ENCODE measurements around the gene SPP2.

DNA sequence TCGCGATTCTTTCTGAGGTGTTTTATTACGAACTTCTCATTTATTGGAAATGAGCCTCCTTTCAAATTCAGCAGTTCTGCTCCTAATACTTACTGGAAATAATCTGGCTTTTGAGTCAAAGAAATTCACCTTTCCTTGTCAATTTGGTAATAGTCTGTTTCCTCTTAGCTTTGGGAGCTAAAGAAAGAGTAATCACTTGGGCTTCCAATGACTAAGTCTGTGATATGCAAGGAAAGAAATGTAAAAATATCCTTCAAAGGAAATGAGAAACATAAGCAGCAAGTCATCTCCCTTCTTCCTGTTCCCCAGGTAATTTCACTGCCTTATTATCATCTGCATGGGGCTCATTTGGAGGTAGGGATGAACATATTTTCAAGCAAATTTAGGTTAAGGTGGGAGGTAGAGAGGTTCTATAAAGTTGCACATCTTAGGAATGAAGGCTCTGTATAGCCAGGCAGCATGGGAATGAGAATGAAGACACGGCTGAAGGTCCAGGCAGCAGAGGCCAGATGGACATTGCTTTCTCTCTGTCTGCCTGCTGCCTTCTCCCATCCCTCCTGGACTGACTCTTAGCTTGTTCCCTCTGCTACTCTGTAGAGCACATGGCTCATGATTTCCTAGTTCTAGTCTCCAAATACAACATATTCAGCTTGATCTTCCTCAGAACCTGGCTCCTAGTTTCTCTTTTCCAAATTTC is 1.0 kb downstream of the SPP2 start:
- TF ChIP-seq POLR2A (IDR thresholded peaks at IDR 0.05; ENCODE audit: control extremely low read depth in 1 of 2, low read depth in 2 of 2, low read length in 2 of 2) (no peak), POLR2AphosphoS5 (IDR thresholded peaks at IDR 0.05; ENCODE audit: low read depth, low read length) (no peak)
- TF ChIP-seq, protein P1, sequence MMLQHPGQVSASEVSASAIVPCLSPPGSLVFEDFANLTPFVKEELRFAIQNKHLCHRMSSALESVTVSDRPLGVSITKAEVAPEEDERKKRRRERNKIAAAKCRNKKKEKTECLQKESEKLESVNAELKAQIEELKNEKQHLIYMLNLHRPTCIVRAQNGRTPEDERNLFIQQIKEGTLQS (IDR thresholded peaks at IDR 0.05; ENCODE audit: insufficient read depth, low read depth, low read length): no peak
- TF ChIP-seq, protein P2, sequence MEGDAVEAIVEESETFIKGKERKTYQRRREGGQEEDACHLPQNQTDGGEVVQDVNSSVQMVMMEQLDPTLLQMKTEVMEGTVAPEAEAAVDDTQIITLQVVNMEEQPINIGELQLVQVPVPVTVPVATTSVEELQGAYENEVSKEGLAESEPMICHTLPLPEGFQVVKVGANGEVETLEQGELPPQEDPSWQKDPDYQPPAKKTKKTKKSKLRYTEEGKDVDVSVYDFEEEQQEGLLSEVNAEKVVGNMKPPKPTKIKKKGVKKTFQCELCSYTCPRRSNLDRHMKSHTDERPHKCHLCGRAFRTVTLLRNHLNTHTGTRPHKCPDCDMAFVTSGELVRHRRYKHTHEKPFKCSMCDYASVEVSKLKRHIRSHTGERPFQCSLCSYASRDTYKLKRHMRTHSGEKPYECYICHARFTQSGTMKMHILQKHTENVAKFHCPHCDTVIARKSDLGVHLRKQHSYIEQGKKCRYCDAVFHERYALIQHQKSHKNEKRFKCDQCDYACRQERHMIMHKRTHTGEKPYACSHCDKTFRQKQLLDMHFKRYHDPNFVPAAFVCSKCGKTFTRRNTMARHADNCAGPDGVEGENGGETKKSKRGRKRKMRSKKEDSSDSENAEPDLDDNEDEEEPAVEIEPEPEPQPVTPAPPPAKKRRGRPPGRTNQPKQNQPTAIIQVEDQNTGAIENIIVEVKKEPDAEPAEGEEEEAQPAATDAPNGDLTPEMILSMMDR (IDR thresholded peaks at IDR 0.05; ENCODE audit: control extremely low read depth in 1 of 3, insufficient read depth in 1 of 3, low read depth in 1 of 3, low read length in 3 of 3): no peak

Data from H1 (cell line).